ENCODE measurements around the gene ZDHHC9. TPM values are rescaled to one million over a fixed set of nuclear protein-coding genes. Genes with fewer than 3 reads are reported as not detected.

The ZDHHC9 gene
- total and polyA plus RNA-seq, 8 donors, result 4.1 to 23.9 (median 16.9) TPM

DNA sequence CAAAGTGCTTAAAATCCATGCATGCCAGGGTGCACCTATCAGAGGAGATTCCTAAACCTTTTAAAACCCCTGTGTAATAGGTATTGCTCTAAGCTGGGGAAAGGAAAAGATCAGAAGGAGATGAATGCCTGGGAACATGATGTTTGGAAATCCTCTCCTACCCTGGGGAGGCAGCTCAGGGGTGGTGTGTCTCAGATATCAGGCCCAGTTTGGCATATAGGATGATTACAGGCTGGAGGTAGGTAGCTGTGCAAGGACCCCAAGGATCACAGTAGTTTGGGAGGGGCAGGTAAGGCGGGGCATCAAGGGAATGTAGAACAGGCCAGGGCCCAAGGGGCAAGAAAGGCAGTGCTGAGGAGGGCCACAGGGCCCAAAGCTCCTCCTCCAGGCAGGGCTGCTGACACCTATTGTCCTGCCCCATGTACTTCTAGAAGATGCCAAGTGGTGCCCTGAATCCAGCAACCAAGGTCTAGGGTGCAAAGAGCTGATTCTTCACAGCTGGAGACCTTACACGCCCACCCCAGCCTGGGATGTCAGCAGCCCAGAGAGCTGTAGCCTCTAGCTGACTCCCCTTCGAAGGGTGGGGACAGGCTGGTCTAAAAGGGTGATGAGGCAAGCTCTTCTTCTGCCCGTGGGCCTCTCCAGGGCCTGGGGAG is 46.3 kb downstream of the ZDHHC9 start:
- Histone ChIP-seq H3K4me1 (no peaks in the 10 kb centered on the region), H3K9me3 (no peaks in the 10 kb centered on the region), H3K4me3 (no peak overlapping the region), H3K27ac (no peak overlapping the region), H3K27me3 (no peaks in the 10 kb centered on the region), H3K36me3 (no peaks in the 10 kb centered on the region)
- 84 to 85% methylated on average over 4 of the region's 4 CpGs for WGBS, 2 donors
- no peak for ATAC-seq
- TF ChIP-seq, protein P1, sequence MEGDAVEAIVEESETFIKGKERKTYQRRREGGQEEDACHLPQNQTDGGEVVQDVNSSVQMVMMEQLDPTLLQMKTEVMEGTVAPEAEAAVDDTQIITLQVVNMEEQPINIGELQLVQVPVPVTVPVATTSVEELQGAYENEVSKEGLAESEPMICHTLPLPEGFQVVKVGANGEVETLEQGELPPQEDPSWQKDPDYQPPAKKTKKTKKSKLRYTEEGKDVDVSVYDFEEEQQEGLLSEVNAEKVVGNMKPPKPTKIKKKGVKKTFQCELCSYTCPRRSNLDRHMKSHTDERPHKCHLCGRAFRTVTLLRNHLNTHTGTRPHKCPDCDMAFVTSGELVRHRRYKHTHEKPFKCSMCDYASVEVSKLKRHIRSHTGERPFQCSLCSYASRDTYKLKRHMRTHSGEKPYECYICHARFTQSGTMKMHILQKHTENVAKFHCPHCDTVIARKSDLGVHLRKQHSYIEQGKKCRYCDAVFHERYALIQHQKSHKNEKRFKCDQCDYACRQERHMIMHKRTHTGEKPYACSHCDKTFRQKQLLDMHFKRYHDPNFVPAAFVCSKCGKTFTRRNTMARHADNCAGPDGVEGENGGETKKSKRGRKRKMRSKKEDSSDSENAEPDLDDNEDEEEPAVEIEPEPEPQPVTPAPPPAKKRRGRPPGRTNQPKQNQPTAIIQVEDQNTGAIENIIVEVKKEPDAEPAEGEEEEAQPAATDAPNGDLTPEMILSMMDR (IDR thresholded peaks at IDR 0.05), result no peak
- DNase-seq, result no peak
- no peak for FAIRE-seq
- intact Hi-C loops (cut with DNase I), result no loop called here

DNA sequence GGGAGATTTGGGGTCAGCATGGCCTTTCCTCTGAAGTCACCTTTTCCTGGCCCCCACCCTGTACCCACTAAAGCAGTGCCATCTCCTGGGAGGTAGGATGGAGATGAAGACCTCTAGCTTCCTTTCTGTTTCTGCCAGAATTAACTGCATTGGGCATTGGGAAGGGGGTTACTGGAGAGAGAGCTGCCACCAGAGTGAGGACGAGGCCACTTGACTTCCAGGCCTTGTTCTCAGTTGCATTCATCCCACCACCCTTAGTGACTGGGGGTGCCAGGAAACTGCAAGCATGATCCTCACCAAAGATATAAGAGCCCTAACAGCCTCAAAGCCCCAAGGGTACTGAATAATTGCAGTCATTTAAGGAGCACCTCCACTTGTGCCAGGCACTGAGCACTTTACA is 48.1 kb downstream of the ZDHHC9 start:
- intact Hi-C loops (cut with DNase I), result no loop called here
- ATAC-seq (no peak), FAIRE-seq (no peak), DNase-seq (no peak)
- H3K4me3 ChIP-seq, result no peak overlapping the region
- TF ChIP-seq, protein P1 (IDR thresholded peaks at IDR 0.05), result no peak
- H3K9me3 ChIP-seq, result no peaks in the 10 kb centered on the region
- H3K27me3 ChIP-seq, result no peaks in the 10 kb centered on the region
- 88 to 95% methylated on average over 1 of the region's 1 CpG for WGBS, 2 donors
- H3K36me3 ChIP-seq, result no peaks in the 10 kb centered on the region
- no peak overlapping the region for H3K27ac ChIP-seq
- no peaks in the 10 kb centered on the region for H3K4me1 ChIP-seq

DNA sequence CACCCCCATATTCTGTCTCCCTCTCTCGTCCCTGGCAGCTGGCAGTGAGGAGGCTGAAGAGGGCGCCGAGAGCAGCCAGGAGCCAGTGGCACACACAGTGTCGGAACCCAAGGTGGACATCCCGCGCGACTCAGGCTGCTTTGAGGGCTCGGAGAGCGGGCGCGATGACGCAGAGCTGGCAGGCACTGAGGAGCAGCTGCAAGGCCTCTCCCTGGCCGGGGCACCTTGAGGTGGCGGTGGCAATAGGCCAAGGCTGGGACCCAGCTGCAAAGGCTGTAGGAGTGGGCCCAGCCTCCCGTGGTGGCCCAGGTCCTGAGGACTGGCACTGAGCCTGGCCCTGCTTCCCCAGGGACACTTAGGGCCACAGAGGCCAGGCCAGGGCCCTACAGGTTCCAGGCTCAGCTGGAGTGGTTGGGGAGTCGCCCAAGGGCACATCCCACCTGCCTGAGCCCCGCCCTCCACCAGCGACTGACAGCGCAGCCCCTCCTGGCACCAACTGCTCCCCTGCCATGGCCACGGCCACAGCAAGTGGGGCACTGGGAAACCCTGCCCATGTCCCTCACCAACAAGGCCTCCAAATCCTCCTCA is 50.0 kb downstream of the ZDHHC9 start:
- FAIRE-seq (no peak), DNase-seq (no peak), ATAC-seq (no peak)
- Histone ChIP-seq H3K4me3 (no peak overlapping the region), H3K27me3 (no peaks in the 10 kb centered on the region), H3K4me1 (no peaks in the 10 kb centered on the region), H3K9me3 (no peaks in the 10 kb centered on the region), H3K36me3 (no peaks in the 10 kb centered on the region), H3K27ac (no peak overlapping the region)
- WGBS, 2 donors, result 81 to 83% methylated on average over 20 of the region's 20 CpGs
- TF ChIP-seq, protein P1 (IDR thresholded peaks at IDR 0.05), result no peak
- intact Hi-C loops (cut with DNase I), result no loop called here

DNA sequence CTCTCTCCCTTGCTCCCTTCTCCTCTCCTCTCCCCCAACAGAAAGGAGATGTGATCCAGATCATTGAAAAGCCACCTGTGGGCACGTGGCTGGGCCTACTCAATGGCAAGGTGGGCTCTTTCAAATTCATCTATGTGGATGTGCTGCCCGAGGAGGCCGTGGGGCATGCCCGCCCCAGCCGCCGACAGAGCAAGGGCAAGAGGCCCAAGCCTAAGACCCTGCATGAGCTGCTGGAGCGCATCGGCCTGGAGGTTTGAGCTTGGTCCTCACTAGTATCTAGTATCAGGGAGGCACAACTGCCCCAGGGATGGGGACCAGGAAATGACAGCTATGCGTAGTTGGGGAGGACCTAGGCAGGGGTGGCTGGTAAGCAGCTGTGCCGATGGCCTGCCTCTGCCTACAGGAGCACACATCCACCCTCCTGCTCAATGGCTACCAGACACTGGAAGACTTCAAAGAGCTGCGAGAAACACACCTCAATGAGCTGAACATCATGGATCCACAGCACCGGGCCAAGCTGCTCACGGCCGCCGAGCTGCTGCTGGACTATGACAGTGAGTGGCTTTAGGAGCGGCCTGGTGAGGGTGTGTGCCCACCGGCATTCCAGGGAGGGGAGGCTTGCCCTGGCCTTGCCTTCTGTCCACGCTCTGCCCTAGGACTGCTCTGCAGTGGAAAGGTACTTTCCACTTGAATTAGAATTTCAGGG is 50.9 kb downstream of the ZDHHC9 start:
- Histone ChIP-seq H3K9me3 (no peaks in the 10 kb centered on the region), H3K4me1 (no peaks in the 10 kb centered on the region), H3K27ac (no peak overlapping the region), H3K36me3 (no peaks in the 10 kb centered on the region), H3K27me3 (no peaks in the 10 kb centered on the region), H3K4me3 (no peak overlapping the region)
- FAIRE-seq, result no peak
- ATAC-seq, result no peak
- whole genome bisulfite sequencing, 2 donors, result 90 to 91% methylated on average over 18 of the region's 18 CpGs
- DNase-seq, result no peak
- TF ChIP-seq, protein P1 (IDR thresholded peaks at IDR 0.05), result no peak
- intact Hi-C loops (cut with DNase I), result no loop called here
